Inflammatory macrophage treated with lipopolysaccharide for 4 hours (primary cell): Measurements from ENCODE around the gene VEGFB.
A peak's percentile ranks its signal among the peaks of the same experiment; 100 is the strongest.
"Not testable (repeated sequence)": the region's sequence is repeated elsewhere in the genome, so short reads cannot be mapped to it uniquely, and the experiment has no call there.

Experiments used
- DNase-seq: peaks from one replicate; pipeline ENCODE4 v3.0.0-alpha.2; 2020

Gene VEGFB

GRCh38 chr11:64232182-64232966, 2.0 kb upstream of the VEGFB start:
- no peak for DNase-seq

- DNase-seq: no peak
Measured at GRCh38 chr11:64232967-64233315, 1.4 kb upstream of the VEGFB start.

- DNase-seq: no peak
Measured at GRCh38 chr11:64234647-64235379, 429 bp downstream of the VEGFB start.

GRCh38 chr11:64235437-64236161, 1.2 kb downstream of the VEGFB start:
- no peak for DNase-seq

- no peak for DNase-seq
Measured at GRCh38 chr11:64237484-64237951, 3.1 kb downstream of the VEGFB start.

GRCh38 chr11:64238076-64238475, 3.7 kb downstream of the VEGFB start:
- DNase-seq: no peak

GRCh38 chr11:64238999-64239398, 4.6 kb downstream of the VEGFB start:
- peak; percentile 68 for DNase-seq

GRCh38 chr11:64239662-64240434, 5.5 kb downstream of the VEGFB start:
- peak; percentile 98 for DNase-seq

GRCh38 chr11:64240435-64241240, 6.3 kb downstream of the VEGFB start, which contains the start of gene FKBP2:
TSS of gene FKBP2 (plus strand) at chr11:64241095. CDS start at chr11:64242388, 1,293 bp downstream.
- peak; percentile 99 for DNase-seq

- peak; percentile 100 for DNase-seq
Measured at GRCh38 chr11:64241241-64241490, 6.8 kb downstream of the VEGFB start.

GRCh38 chr11:64241491-64242374, 7.3 kb downstream of the VEGFB start:
- peak; percentile 25 for DNase-seq

GRCh38 chr11:64243236-64243854, 9.0 kb downstream of the VEGFB start:
- no peak for DNase-seq

- DNase-seq: no peak
Measured at GRCh38 chr11:64244107-64244506, 9.7 kb downstream of the VEGFB start.

- no peak for DNase-seq
Measured at GRCh38 chr11:64244966-64245365, 10.6 kb downstream of the VEGFB start.

GRCh38 chr11:64245401-64245796, 11.0 kb downstream of the VEGFB start:
- DNase-seq: no peak

- DNase-seq: peak; percentile 78
Measured at GRCh38 chr11:64245797-64246620, 11.6 kb downstream of the VEGFB start.

GRCh38 chr11:64246621-64246870, 12.2 kb downstream of the VEGFB start:
- DNase-seq: not testable (repeated sequence)

GRCh38 chr11:64246871-64247728, 12.7 kb downstream of the VEGFB start, which contains the start of gene PPP1R14B:
TSS of gene PPP1R14B (minus strand) at chr11:64246943. CDS start at chr11:64246673, 270 bp downstream.
- peak; percentile 74 for DNase-seq
